ENCODE measurements around the gene ADRA2A. TPM values are rescaled to one million over a fixed set of nuclear protein-coding genes. Genes with fewer than 3 reads are reported as not detected.
A peak's percentile ranks its signal among the peaks of the same experiment; 100 is the strongest.

ADRA2A gene
- total and polyA plus RNA-seq, 8 donors, result 12.6 to 42.3 (median 27.1) TPM

DNA sequence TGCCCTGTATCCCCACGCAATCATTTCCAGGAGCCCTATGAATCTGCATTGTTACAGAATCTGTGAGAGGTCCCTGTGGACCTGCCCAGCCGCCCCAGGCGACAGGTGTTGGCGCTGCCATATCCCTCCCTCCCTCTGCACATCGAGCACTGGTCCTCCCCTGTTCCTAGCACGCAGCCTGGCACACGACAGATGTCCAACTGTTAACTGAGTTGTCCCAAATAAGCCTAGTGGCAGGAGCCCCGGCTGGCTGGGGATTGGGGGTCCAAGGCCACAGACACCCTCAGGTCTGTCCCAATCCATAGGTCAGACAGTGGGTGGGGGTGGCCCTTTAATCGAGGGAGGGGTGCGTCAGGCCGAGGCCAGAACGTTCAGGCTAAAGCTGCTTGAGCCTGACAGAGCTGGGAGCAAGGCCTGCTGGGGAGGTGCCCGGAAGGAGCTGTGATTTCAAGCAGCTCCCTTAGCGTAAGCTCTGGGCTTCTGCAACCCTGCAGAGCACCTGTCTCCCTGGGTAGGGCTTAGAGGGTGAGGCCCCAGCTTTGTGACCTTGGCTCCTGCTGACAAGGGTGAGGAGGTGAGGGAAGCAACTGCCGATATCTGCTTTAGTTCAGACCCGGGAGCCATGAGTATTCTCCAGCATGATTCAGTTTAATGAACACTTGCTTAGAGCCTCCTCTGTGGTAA is 40.1 kb downstream of the ADRA2A start:
- TF ChIP-seq, protein P1, sequence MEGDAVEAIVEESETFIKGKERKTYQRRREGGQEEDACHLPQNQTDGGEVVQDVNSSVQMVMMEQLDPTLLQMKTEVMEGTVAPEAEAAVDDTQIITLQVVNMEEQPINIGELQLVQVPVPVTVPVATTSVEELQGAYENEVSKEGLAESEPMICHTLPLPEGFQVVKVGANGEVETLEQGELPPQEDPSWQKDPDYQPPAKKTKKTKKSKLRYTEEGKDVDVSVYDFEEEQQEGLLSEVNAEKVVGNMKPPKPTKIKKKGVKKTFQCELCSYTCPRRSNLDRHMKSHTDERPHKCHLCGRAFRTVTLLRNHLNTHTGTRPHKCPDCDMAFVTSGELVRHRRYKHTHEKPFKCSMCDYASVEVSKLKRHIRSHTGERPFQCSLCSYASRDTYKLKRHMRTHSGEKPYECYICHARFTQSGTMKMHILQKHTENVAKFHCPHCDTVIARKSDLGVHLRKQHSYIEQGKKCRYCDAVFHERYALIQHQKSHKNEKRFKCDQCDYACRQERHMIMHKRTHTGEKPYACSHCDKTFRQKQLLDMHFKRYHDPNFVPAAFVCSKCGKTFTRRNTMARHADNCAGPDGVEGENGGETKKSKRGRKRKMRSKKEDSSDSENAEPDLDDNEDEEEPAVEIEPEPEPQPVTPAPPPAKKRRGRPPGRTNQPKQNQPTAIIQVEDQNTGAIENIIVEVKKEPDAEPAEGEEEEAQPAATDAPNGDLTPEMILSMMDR (IDR thresholded peaks at IDR 0.05), result no peak
- intact Hi-C loops (cut with DNase I), result no loop called here
- H3K36me3 ChIP-seq, result no peaks in the 10 kb centered on the region
- DNase-seq, result peak in 1 of 6 donors; percentile 6
- FAIRE-seq, result no peak
- H3K9me3 ChIP-seq, result no peaks in the 10 kb centered on the region
- H3K4me3 ChIP-seq, result no peak overlapping the region
- 65 to 74% methylated on average over 16 of the region's 16 CpGs for WGBS, 2 donors
- no peak overlapping the region for H3K27ac ChIP-seq
- ATAC-seq, result peak in 2 of 4 donors; percentile 34 to 38
- H3K4me1 ChIP-seq, result peaks cover 0 to 3% (median 0%) of the 10 kb centered on the region in 3 donors
- no peaks in the 10 kb centered on the region for H3K27me3 ChIP-seq

DNA sequence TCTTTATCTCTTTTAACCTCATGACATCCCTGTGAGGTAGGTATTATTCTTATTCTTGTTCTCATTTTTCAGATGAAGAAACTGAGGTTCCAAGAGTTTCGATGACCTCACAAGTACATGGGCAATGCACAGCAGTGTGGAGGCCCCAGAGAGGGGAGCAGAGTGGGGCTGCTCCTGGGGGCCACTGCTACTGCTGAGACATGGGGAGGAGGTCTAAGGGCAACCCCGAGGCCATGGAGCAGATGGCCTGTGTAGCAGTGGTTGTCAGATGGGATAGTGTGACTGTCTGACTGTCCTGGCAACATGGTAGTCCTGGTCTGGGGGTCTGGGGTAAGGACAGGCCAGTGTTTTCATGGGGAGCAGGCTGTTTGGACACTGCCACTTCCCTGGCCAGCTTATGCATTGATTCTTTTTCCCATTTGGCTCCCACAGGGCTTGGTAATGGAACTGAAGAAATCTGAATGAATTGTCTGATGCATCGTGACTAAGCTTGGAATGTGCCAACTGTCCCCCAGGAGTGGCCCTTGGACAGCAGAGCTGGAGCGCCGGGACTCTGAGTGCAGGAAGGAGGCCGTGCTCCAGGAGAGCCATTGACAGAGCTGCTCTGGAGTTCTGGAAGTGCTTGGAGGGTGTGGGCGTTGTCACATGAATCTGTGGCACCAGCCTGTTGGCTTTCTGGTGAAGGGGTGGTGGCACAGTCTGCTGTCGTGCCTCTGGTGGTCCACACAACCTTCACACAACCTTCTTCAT is 40.9 kb downstream of the ADRA2A start:
- no peaks in the 10 kb centered on the region for H3K36me3 ChIP-seq
- no peaks in the 10 kb centered on the region for H3K27me3 ChIP-seq
- FAIRE-seq (no peak), ATAC-seq (no peak), DNase-seq (peak in 1 of 6 donors; percentile 3)
- intact Hi-C loops (cut with DNase I), result no loop called here
- no peak overlapping the region for H3K4me3 ChIP-seq
- TF ChIP-seq, protein P1 (IDR thresholded peaks at IDR 0.05), result no peak
- WGBS, 2 donors, result 91 to 93% methylated on average over 8 of the region's 8 CpGs
- H3K9me3 ChIP-seq, result no peaks in the 10 kb centered on the region
- H3K27ac ChIP-seq, result no peak overlapping the region
- H3K4me1 ChIP-seq, result no peaks in the 10 kb centered on the region

DNA sequence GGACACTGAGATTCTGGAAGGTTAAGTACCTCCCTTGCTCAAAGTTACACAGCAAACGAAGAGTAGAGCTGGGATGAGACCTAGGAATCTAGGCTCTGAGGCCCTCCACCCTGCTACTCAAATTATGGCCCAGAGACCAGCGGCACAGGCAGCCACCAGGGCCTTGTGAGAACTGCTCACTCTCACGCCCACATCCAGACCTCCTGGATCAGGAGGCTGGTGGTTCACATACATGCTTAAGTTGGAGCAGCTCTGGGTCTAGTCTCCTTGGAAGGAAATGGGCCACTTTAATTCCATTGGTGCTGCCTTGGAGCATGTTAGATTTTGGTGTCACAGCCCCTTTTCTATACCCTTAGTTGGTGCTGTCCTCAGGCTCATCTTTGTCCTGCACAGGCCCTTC is 41.9 kb downstream of the ADRA2A start:
- no peaks in the 10 kb centered on the region for H3K4me1 ChIP-seq
- TF ChIP-seq, protein P1 (IDR thresholded peaks at IDR 0.05), result no peak
- no peak for DNase-seq
- FAIRE-seq, result no peak
- no peak overlapping the region for H3K4me3 ChIP-seq
- H3K36me3 ChIP-seq, result no peaks in the 10 kb centered on the region
- no peak overlapping the region for H3K27ac ChIP-seq
- H3K9me3 ChIP-seq, result no peaks in the 10 kb centered on the region
- WGBS, 2 donors, result 85 to 92% methylated on average over 3 of the region's 3 CpGs
- ATAC-seq, result no peak
- intact Hi-C loops (cut with DNase I), result no loop called here
- H3K27me3 ChIP-seq, result no peaks in the 10 kb centered on the region

DNA sequence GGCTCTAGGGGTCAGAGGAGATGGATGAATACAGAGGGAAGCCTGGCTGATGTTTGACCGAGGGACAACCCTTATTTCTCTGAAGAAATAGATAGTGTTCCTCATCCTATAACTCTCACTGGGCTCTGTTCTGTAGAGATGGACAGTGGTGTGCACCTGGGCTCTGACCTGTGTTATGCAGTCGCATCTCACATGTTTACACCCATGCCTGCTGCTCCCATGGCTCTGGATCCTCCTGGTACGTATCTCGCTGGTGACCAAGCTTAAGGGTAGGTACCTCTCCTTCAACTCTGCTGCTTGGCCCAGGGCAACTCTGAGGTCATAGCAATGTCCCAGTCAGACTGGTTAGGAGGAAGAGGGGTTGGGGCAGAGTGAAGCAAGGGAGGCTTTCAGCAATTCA is 42.8 kb downstream of the ADRA2A start:
- no peaks in the 10 kb centered on the region for H3K9me3 ChIP-seq
- 93 to 96% methylated on average over 4 of the region's 4 CpGs for WGBS, 2 donors
- DNase-seq (peak in 1 of 6 donors; percentile 21), ATAC-seq (no peak), FAIRE-seq (no peak)
- no peaks in the 10 kb centered on the region for H3K4me1 ChIP-seq
- intact Hi-C loops (cut with DNase I), result no loop called here
- H3K27ac ChIP-seq, result no peak overlapping the region
- TF ChIP-seq, protein P1 (IDR thresholded peaks at IDR 0.05), result no peak
- H3K4me3 ChIP-seq, result no peak overlapping the region
- H3K36me3 ChIP-seq, result no peaks in the 10 kb centered on the region
- H3K27me3 ChIP-seq, result no peaks in the 10 kb centered on the region

DNA sequence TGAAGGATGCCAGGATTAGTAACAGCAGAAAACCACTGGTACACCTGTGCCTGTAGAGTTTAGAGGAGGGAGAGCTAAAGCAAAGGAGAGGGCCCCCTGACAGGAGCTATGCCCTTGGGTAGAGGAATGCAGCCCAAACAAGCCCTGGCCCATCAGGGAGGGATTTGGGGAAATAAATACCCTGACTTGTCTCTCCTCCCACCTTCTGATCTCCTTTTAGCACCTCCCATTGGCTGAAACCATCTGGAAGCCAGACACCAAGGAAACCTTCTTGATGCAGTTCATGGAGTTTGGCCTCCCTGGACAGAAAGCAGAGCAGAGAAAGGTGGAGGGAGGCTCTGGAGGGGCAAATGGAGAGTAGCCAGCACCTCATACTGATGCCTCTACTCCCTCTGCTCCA is 45.3 kb downstream of the ADRA2A start:
- TF ChIP-seq, protein P1 (IDR thresholded peaks at IDR 0.05), result no peak
- no peak overlapping the region for H3K27ac ChIP-seq

More for the DNA sequence above, 45.3 kb downstream of the ADRA2A start:
- DNase-seq (no peak), ATAC-seq (no peak), FAIRE-seq (no peak)
- no peaks in the 10 kb centered on the region for H3K4me1 ChIP-seq
- H3K27me3 ChIP-seq, result no peaks in the 10 kb centered on the region
- no peaks in the 10 kb centered on the region for H3K36me3 ChIP-seq
- intact Hi-C loops (cut with DNase I), result no loop called here
- no peak overlapping the region for H3K4me3 ChIP-seq
- no peaks in the 10 kb centered on the region for H3K9me3 ChIP-seq

All from pancreas (tissue), 10 donors.